GM21447 (cell line): ENCODE results near the gene TNFAIP1.
A peak's percentile ranks its signal among the peaks of the same experiment; 100 is the strongest.

Source experiments
- ATAC-seq: cut with Tn5 transposase; IDR thresholded peaks from one replicate; pipeline ENCODE4 v1.9.1; 2021; ENCODE audit not compliant: unreplicated experiment

TNFAIP1 gene

DNA sequence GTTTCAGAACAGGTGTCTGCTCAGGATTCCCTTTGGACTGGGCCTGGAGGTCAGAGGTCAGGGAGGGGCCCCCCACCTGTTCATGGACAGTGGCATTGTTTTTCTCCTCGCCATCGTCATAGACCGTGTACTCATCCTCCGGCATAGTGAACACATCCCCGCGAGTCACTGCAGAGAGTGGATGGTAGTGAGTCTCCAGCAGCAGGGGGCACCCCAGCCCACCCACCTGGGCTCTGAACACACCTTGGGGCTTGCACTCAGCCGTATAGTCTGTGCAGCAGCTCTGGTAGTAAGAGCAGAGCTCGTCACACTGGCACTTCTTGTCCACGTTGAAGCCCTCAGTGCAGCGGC, 34.1 kb downstream of the TNFAIP1 start:
- no peak for ATAC-seq

DNA sequence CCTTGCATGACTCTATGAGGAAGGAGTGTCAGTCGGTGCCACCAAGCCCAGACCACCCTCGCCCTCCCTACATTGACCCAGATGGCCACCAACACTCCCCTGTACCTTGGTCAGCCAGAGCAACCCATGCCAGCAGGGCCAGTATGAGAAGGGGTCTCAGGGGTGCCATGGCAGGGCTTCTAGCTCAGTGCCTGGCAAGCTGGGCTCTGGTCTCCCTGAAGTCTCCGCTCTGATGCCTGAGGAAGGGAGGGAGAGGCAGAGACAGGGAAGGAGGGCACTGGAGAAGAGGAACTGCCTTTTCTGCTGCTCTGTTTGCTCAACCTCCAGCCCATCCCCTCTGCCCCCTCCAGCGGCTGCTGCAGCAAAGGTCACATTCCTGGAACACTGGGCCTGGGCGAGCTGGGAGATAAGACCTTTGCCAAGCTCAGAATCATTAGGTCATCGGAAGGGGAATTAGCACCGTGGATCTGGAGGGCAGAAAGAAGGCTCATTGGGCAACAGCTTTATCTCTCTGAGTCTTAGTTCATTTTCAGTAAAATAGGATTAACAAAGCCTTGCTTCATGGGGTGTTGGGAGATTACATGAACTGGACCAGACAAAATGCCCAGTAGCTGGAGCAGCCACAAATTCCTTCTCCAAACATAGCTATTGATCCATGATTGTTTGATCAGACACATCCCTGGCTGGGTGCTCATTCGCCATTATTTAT, 34.6 kb downstream of the TNFAIP1 start, which contains the start of gene VTN:
Gene VTN (minus strand): TSS at position 273 of the 709 bp plus-strand sequence. CDS start 104 bp downstream, at position 169.
- no peak for ATAC-seq

DNA sequence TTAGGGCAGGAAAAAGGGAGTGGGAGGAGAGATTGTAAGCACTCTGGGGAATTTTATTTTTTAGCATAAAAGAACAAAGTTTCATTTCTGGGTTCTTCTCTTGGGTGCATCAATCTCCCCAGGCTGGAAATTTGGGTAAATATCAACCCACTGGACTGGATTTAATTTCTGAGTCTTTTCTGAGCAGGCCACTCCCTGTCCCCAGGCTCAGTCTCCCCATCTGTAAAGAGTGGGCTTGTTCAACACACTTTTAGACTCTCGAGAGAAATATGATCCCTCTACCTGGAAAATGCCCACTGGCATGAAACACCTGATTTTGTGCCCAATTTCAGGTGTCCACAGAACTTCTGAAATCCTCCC, 35.2 kb downstream of the TNFAIP1 start:
- ATAC-seq, result no peak

- peak; percentile 73 for ATAC-seq
Observed at GRCh38 chr17:28371245-28372202, 36.0 kb downstream of the TNFAIP1 start, which contains the start of gene SARM1. Gene SARM1, plus strand, starts transcription at chr17:28371694. Its CDS starts 339 bp downstream, at chr17:28372033.

- ATAC-seq, result peak; percentile 16
Observed at GRCh38 chr17:28372203-28372944, 36.8 kb downstream of the TNFAIP1 start.

DNA sequence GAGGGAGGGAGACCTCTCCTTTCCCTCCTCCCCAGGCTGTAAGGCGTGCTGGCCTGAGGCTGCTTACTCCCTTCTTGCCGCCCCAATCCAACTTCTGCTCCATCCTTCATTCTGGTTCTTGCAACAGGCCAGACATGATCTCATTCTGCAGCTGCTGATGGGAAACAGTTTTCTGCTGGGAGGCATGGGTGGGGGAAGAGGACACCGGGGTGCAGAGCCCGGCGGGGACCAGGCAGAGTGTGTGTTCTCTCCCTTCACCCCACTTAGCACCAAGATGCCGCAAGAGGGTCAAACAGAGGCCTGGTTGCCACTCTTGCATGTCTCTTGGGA, 37.3 kb downstream of the TNFAIP1 start:
- no peak for ATAC-seq

DNA sequence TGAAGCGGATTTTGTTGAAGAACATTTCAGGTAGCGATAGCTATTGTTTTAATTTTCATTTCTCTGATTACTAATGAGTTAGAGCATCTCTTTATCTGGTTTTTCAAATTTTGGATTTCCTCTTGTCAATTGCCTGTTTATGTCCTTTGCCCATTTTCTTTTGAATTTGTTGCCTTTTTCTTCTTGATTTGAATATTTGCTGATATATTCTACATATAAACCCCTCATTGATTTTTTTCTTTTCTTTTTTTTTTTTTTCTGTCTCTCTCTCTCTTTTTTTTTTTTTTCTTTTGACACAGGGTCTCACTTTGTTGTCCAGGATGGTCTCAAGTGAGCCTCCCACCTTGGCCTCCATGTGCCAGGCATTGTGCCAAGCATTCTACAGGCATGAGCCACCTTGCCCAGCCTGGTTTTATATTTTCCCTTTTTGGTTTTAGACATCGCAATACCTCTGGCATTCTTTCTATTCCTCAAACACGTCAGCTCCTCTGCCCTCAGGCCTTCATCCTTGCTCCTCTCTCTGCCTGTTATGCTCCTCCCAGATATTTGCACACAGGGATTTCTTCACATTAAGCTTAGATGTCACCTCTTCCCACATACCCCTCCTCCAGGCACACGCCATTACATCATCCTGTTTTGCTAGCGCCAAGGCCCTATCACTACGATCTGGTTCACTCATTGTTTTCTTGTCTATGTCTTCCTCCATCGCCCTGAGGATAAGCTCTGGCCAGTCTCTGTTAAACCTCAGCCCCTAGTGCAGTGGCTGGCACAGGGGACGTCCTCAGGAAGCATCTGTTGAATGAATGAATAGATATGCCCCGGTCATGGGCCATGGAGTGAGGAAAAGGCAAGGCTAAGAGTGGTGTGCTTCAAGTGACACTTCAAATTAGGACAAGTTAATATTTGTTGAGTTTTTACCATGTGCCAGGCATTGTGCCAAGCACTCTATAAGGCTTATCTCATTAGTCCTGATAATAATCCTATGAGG, 44.5 kb downstream of the TNFAIP1 start:
- no peak for ATAC-seq

DNA sequence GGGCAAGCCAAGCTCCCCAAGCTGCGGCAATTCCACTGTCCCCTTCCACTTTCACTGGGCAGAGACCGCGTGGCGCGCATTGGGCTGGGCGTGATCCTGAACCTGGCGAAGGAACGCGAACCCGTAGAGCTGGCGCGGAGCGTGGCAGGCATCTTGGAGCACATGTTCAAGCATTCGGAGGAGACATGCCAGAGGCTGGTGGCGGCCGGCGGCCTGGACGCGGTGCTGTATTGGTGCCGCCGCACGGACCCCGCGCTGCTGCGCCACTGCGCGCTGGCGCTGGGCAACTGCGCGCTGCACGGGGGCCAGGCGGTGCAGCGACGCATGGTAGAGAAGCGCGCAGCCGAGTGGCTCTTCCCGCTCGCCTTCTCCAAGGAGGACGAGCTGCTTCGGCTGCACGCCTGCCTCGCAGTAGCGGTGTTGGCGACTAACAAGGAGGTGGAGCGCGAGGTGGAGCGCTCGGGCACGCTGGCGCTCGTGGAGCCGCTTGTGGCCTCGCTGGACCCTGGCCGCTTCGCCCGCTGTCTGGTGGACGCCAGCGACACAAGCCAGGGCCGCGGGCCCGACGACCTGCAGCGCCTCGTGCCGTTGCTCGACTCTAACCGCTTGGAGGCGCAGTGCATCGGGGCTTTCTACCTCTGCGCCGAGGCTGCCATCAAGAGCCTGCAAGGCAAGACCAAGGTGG, 45.7 kb downstream of the TNFAIP1 start:
- no peak for ATAC-seq

GRCh38 chr17:28384281-28385036, 48.9 kb downstream of the TNFAIP1 start:
- peak; percentile 62 for ATAC-seq

DNA sequence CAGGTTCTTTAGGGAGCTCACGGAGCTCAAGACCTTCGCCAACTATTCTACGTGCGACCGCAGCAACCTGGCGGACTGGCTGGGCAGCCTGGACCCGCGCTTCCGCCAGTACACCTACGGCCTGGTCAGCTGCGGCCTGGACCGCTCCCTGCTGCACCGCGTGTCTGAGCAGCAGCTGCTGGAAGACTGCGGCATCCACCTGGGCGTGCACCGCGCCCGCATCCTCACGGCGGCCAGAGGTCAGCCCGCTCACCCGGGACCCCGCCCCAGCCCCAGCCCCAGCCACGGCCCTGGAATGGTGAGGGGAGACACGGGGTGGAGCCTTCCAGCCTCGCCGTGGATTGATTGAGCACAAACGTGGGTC, 49.5 kb downstream of the TNFAIP1 start:
- no peak for ATAC-seq

DNA sequence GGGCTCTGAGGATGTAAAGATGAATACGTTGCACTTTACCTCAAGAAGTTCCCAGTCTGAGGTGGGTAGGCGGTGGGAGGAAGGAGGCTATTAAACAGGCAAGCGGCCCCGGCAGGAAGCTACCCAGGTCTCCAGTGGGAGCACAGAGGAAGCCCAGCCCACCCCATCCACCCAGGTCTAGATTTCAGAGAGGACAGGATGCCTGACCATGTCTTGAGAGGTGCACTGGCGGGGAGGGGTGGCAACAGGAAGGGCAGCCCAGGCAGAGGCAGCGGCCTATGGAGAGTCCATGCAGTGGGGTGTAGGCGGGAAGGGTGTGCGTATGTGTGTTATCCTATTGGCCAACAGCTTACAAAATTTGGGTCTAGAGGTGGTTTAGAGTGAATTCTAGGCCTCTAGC, 49.8 kb downstream of the TNFAIP1 start:
- ATAC-seq, result no peak

GRCh38 chr17:28386391-28386790, 50.8 kb downstream of the TNFAIP1 start:
- ATAC-seq, result no peak

DNA sequence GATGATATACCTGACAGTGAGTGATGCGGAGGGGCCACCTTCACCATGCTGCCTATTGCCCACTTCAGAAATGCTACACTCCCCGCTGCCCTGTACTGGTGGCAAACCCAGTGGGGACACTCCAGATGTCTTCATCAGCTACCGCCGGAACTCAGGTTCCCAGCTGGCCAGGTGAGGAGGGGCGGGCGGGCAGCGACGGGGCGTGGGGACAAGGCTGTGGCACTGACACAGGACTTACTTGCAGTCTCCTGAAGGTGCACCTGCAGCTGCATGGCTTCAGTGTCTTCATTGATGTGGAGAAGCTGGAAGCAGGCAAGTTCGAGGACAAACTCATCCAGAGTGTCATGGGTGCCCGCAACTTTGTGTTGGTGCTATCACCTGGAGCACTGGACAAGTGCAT, 52.5 kb downstream of the TNFAIP1 start:
- ATAC-seq, result no peak

DNA sequence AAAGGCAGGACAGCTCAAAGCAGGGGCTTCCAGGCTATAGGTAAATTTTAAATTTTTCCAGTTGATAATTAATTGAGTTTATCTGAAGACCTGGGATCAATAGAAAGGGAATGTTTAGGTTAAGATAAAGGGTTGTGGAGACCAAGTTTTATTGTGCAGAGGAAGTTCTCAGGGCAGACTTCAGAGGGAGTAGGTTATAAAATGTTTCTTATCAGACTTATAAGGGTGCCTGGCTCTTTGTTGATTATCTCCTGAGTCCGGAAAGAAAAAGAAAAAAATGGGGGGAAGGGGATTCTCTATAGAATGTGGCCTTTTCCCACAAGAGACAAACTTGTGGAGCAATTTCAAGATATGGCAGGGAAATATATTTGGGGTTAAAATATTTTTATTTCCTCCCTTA, 54.6 kb downstream of the TNFAIP1 start:
- no peak for ATAC-seq

- no peak for ATAC-seq
Observed at GRCh38 chr17:28390563-28390962, 55.0 kb downstream of the TNFAIP1 start.

GRCh38 chr17:28390984-28391383, 55.4 kb downstream of the TNFAIP1 start:
- ATAC-seq, result no peak

DNA sequence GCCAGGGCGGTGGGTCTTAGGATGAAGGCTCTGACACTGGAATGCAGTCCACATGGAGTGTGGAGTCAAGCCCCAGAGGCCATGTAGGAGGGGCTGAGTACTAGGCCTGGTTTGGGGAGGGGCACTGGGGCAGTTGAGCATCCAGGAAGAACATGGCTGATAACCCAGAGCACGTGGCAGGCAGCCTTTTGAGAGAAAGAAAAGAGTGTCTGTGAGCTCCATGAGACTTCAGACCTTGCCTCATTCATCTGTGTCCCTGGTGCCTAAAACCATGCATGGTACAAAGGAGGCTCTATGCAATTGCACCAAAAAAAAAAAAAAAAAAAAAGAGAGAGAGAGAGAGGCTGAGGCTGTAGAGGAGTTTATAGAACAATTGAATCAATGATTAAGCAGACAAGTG, 55.8 kb downstream of the TNFAIP1 start:
- ATAC-seq, result no peak

DNA sequence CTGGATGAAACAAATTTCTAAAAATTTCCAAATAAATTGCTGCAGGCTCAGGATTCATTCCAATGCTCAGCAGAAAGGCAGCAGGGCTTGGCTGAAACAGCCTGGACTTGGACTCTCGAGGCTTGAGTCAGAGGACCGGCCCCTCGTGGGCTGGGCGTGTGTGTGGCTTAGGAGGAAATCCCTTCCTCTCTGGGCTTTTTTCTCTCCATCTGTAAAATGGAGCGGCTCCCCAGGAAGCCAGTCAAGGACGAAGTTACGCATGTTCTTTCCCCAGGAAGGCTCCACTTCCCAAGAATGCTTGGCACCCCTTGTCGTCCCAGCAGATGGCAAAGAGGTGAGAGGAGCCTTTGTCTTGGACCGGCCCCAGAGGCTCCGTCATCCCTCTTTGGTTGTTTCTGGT, 56.9 kb downstream of the TNFAIP1 start:
- no peak for ATAC-seq
